Ishikawa (cell line): ENCODE results near the gene CORT.

Experiments used
- CEBPB ChIP-seq: IDR thresholded peaks from 2 replicates; pipeline ENCODE4 v1.6.1; 2012
- EGR1 ChIP-seq: IDR thresholded peaks from 2 replicates; pipeline ENCODE4 v1.6.1; 2012
- EP300 ChIP-seq: IDR thresholded peaks from 2 replicates; pipeline ENCODE4 v1.6.1; 2012; ENCODE audit warnings: borderline replicate concordance
- FOXM1 ChIP-seq: IDR thresholded peaks from 2 replicates; pipeline ENCODE4 v1.6.1; 2012; ENCODE audit warnings: low read depth, borderline replicate concordance
- NFIC ChIP-seq: IDR thresholded peaks from 2 replicates; pipeline ENCODE4 v1.6.1; 2012
- RAD21 ChIP-seq: IDR thresholded peaks from 2 replicates; pipeline ENCODE4 v1.6.1; 2012; ENCODE audit warnings: low read depth
- TAF1 ChIP-seq: IDR thresholded peaks from 2 replicates; pipeline ENCODE4 v1.6.1; 2012; ENCODE audit warnings: low read depth, mild to moderate bottlenecking
- YY1 ChIP-seq: IDR thresholded peaks from 2 replicates; pipeline ENCODE4 v1.6.1; 2012; ENCODE audit warnings: low read depth
- ZBTB7A ChIP-seq: IDR thresholded peaks from 2 replicates; pipeline ENCODE4 v1.6.1; 2012; ENCODE audit warnings: low read depth
- TF ChIP-seq, protein P1 (sequence below): IDR thresholded peaks from 2 replicates; pipeline ENCODE4 v1.6.1; 2012; ENCODE audit warnings: low read depth, mild to moderate bottlenecking
- TF ChIP-seq, protein P2 (sequence below): IDR thresholded peaks from 2 replicates; pipeline ENCODE4 v1.6.1; 2012
- TF ChIP-seq, protein P3 (sequence below): IDR thresholded peaks from 2 replicates; pipeline ENCODE4 v1.6.1; 2012

DNA sequence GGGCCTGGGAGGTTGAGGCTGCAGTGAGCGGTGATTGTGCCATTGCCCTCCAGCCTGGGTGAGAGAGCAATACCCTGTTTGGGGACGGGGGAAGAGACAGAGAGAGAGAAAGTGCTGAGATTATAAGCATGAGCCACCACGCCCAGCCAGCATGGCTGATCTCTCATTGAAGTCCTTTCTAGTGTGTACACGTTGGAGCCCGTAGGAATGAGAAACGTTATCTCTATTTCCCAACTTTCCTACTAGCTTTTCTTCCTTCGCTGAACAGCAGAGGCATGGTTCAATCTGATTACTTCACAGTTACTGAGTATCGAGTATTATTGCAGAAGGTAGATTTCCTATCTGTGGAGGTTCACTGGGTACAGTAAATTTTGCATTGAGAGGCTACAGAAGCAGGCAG, 29.5 kb downstream of the CORT start:
- no peak for TF ChIP-seq EP300
- no peak for TF ChIP-seq TAF1
- TF ChIP-seq EGR1 = no peak
- no peak for TF ChIP-seq FOXM1
- no peak for TF ChIP-seq RAD21
- no peak for TF ChIP-seq CEBPB
- no peak for TF ChIP-seq YY1
- no peak for TF ChIP-seq ZBTB7A
- TF ChIP-seq, protein P1, sequence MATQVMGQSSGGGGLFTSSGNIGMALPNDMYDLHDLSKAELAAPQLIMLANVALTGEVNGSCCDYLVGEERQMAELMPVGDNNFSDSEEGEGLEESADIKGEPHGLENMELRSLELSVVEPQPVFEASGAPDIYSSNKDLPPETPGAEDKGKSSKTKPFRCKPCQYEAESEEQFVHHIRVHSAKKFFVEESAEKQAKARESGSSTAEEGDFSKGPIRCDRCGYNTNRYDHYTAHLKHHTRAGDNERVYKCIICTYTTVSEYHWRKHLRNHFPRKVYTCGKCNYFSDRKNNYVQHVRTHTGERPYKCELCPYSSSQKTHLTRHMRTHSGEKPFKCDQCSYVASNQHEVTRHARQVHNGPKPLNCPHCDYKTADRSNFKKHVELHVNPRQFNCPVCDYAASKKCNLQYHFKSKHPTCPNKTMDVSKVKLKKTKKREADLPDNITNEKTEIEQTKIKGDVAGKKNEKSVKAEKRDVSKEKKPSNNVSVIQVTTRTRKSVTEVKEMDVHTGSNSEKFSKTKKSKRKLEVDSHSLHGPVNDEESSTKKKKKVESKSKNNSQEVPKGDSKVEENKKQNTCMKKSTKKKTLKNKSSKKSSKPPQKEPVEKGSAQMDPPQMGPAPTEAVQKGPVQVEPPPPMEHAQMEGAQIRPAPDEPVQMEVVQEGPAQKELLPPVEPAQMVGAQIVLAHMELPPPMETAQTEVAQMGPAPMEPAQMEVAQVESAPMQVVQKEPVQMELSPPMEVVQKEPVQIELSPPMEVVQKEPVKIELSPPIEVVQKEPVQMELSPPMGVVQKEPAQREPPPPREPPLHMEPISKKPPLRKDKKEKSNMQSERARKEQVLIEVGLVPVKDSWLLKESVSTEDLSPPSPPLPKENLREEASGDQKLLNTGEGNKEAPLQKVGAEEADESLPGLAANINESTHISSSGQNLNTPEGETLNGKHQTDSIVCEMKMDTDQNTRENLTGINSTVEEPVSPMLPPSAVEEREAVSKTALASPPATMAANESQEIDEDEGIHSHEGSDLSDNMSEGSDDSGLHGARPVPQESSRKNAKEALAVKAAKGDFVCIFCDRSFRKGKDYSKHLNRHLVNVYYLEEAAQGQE = no peak
- TF ChIP-seq, protein P2, sequence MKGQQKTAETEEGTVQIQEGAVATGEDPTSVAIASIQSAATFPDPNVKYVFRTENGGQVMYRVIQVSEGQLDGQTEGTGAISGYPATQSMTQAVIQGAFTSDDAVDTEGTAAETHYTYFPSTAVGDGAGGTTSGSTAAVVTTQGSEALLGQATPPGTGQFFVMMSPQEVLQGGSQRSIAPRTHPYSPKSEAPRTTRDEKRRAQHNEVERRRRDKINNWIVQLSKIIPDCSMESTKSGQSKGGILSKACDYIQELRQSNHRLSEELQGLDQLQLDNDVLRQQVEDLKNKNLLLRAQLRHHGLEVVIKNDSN = no peak
- TF ChIP-seq, protein P3, sequence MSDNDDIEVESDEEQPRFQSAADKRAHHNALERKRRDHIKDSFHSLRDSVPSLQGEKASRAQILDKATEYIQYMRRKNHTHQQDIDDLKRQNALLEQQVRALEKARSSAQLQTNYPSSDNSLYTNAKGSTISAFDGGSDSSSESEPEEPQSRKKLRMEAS = no peak
- no peak for TF ChIP-seq NFIC
